GM19099 (cell line): ENCODE measurements around the gene NRXN2.

Source experiments
- POLR2A ChIP-seq: IDR thresholded peaks from 3 replicates; pipeline ENCODE4 v1.6.1; 2011; ENCODE audit warnings: low read depth; ENCODE audit not compliant: insufficient read length; ENCODE audit errors: extremely low read depth

The NRXN2 gene

DNA sequence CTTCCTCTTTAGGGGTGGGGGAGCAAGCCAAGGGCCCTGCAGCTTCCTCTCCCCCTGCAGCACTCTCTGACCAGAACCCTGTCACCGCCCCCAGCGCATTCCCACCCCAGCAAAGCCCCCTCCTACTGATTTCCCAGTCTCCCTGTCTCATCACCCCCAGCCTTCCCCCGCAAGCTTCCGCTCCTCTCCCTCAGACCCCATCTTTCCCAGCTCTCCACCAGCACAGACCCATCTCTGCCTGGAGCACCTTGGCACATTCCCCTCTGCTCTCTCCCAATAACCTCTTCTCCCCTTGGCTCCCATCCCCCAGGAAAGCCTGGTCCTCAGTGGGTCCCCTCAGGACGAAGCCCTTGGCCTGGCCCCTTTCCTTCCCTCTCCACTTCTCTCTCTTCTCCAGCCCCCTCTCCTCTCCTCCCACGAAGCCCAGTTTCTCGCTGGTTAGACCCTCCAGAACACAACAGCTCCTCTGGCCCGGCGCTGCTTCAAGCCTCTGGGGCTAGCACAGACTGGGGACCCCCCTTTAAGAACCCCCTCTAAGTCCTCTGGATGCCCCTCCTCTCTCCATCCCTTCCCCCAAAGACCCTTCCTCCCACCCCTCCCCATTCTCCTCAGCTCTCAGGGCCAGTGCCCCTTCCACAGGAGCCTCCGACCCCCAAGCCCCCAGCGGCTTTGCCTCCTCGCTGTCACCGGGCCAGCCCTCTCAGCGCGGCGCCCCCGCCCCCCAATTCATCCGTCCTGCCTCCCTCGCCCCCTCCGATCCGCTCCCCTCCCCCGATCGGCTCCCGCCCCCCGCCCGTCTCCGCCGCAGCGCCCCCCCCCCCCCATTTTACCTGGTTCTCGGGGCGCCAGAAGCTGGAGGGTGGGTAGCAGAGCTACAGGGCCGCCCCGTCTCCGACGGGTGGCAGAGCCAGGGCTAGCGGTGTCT lies 594 bp downstream of the NRXN2 start:
- no peak for TF ChIP-seq POLR2A

- no peak for TF ChIP-seq POLR2A
Measured at GRCh38 chr11:64721359-64721699, 1.7 kb downstream of the NRXN2 start.

GRCh38 chr11:64720640-64721358 lies 2.2 kb downstream of the NRXN2 start:
- TF ChIP-seq POLR2A: no peak

DNA sequence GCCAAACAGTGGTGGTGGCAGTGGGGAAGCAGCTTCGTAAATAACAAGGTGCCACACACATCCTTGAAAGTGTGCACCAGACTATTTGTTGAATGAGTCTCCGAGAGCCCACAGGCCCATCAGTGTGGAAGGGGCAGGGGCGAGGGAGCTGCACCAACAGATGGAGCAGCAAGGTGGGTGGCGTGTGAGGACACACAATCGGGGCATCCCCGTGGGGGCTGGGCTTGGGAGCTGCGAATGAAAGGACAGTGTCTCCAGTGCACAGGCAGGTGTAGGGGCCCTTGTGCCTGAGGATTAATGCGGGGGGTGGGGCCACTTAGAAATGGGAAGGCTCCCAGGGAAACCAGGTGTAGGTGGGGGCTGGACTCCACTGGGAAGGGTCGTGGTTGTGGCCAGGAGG lies 2.8 kb downstream of the NRXN2 start:
- no peak for TF ChIP-seq POLR2A

- no peak for TF ChIP-seq POLR2A
Measured at GRCh38 chr11:64719406-64719805, 3.6 kb downstream of the NRXN2 start.

GRCh38 chr11:64718780-64719124 lies 4.2 kb downstream of the NRXN2 start:
- TF ChIP-seq POLR2A: no peak

DNA sequence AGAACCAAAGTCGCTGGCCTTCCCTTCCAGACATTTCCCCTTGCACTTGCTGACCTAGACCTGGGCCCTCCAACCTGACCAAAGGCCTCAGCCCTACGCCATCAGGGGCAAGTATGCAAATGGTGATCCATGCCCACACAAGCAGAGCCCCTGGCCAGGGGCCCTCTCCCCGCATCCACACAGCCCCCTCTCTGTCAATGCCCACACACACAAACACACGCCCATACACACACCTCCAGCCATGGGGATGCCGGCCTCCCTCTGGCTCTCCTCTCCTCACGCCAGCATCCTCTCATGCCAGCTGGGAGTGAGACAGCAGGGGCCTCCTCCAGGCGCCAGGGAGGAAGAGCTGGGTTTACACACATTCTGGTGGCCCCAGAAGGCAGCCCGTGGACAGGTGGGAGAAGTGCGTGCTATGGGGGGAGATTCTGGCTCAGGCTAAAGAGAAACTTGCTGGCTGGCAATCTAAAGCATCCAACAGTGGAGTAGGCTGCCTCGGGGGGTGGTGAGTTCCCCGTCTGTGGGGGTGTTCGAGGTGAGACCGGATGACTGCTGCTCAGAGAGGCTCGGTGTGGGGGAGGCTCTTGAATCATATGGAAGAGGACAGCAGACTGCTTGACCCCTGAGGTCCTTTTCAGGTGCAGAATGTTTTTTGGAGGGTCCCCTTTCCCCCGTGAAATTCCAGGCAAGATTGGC lies 4.8 kb downstream of the NRXN2 start:
- no peak for TF ChIP-seq POLR2A

DNA sequence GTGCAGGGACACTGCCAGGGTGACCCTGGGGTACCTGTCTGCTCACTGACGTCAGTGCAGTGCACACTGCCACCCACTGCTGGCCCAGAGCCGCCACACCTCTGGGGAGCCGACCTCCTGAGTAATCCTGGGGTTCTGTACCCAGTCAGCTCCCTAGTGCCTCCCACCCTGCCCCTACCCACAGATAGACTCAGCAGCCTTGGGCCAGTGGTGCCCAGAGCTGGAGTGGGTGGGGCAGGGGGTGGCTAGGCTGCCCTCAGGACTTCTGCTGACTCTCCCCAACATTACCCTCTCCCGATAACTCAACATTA lies 5.8 kb downstream of the NRXN2 start:
- no peak for TF ChIP-seq POLR2A

GRCh38 chr11:64716473-64717267 lies 6.3 kb downstream of the NRXN2 start:
- no peak for TF ChIP-seq POLR2A

GRCh38 chr11:64715756-64716472 lies 7.1 kb downstream of the NRXN2 start:
- TF ChIP-seq POLR2A: no peak

DNA sequence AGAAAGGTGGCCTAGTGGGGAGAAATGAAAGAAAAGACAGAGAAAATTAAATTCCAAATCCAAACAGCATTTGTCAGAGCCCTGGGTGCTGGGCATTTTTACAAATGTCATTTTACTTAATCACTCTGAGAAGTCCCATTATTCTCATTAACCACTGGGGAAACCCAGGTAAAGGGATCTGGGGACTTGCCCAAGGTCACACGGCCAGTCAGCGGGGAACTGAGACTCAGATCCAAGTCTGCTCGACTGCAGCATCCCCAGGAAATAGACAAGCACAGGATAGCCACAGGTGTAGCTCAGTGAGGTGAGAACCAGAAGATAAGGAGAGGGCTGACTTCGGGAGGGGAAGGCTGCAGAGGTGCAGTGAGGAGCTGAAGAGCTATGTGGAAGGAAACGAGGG lies 7.9 kb downstream of the NRXN2 start:
- TF ChIP-seq POLR2A: no peak

- TF ChIP-seq POLR2A: no peak
Measured at GRCh38 chr11:64714666-64715065, 8.3 kb downstream of the NRXN2 start.

- TF ChIP-seq POLR2A: no peak
Measured at GRCh38 chr11:64713781-64714363, 9.1 kb downstream of the NRXN2 start.
